ENCODE results near the gene DELE1.
A peak's percentile ranks its signal among the peaks of the same experiment; 100 is the strongest.

Gene DELE1

GRCh38 chr5:141923448-141924313, at the start of gene DELE1:
Gene DELE1, plus strand, starts transcription at chr5:141923871. Its CDS starts 71 bp downstream, at chr5:141923942.
- DNase-seq (ENCODE audit: low read depth in 2 of 2), result peak; percentile 93 to 99

GRCh38 chr5:141873933-141874261, 49.8 kb upstream of the DELE1 start:
- DNase-seq (ENCODE audit: low read depth in 2 of 2), result no peak

GRCh38 chr5:141874262-141874964, 49.3 kb upstream of the DELE1 start:
- no peak for DNase-seq (ENCODE audit: low read depth in 2 of 2)

GRCh38 chr5:141875022-141875740, 48.5 kb upstream of the DELE1 start:
- no peak for DNase-seq (ENCODE audit: low read depth in 2 of 2)

GRCh38 chr5:141875795-141876627, 47.7 kb upstream of the DELE1 start:
- DNase-seq (ENCODE audit: low read depth in 2 of 2), result no peak

- DNase-seq (ENCODE audit: low read depth in 2 of 2), result no peak
Observed at GRCh38 chr5:141876628-141877355, 46.9 kb upstream of the DELE1 start.

GRCh38 chr5:141877356-141878185, 46.1 kb upstream of the DELE1 start:
- DNase-seq (ENCODE audit: low read depth in 2 of 2), result no peak

GRCh38 chr5:141878186-141878710, 45.4 kb upstream of the DELE1 start, which contains the start of gene PCDH1:
Gene PCDH1, minus strand, starts transcription at chr5:141878410. Its CDS starts 148 bp downstream, at chr5:141878262.
- no peak for DNase-seq (ENCODE audit: low read depth in 2 of 2)

GRCh38 chr5:141878711-141879425, 44.8 kb upstream of the DELE1 start:
- DNase-seq (ENCODE audit: low read depth in 2 of 2), result peak; percentile 71 to 85

- no peak for DNase-seq (ENCODE audit: low read depth in 2 of 2)
Observed at GRCh38 chr5:141879426-141879759, 44.3 kb upstream of the DELE1 start.

GRCh38 chr5:141879941-141880738, 43.5 kb upstream of the DELE1 start:
- no peak for DNase-seq (ENCODE audit: low read depth in 2 of 2)

GRCh38 chr5:141880961-141881801, 42.5 kb upstream of the DELE1 start:
- DNase-seq (ENCODE audit: low read depth in 2 of 2), result no peak

GRCh38 chr5:141881886-141882285, 41.8 kb upstream of the DELE1 start:
- no peak for DNase-seq (ENCODE audit: low read depth in 2 of 2)

- no peak for DNase-seq (ENCODE audit: low read depth in 2 of 2)
Observed at GRCh38 chr5:141882594-141883183, 41.0 kb upstream of the DELE1 start.

- no peak for DNase-seq (ENCODE audit: low read depth in 2 of 2)
Observed at GRCh38 chr5:141883184-141883891, 40.3 kb upstream of the DELE1 start.

GRCh38 chr5:141883892-141884318, 39.8 kb upstream of the DELE1 start:
- DNase-seq (ENCODE audit: low read depth in 2 of 2), result no peak
